ENCODE data around the gene ASCL2. TPM values are rescaled to one million over a fixed set of nuclear protein-coding genes. Genes with fewer than 3 reads are reported as not detected.

Gene ASCL2
- total RNA-seq, 1 donor: not detected

GRCh38 chr11:2265854-2266585 lies 4.4 kb downstream of the ASCL2 start:
- H3K4me3 ChIP-seq (ENCODE audit: low read depth, low read length): no peak overlapping the region
- DNase-seq (ENCODE audit: low read depth): no peak
- TF ChIP-seq CTCF (IDR thresholded peaks at IDR 0.05; ENCODE audit: insufficient read depth, low read length): no peak

GRCh38 chr11:2265396-2265795 lies 5.0 kb downstream of the ASCL2 start:
- no peak for TF ChIP-seq CTCF (IDR thresholded peaks at IDR 0.05; ENCODE audit: insufficient read depth, low read length)
- no peak for DNase-seq (ENCODE audit: low read depth)

GRCh38 chr11:2264366-2265053 lies 5.9 kb downstream of the ASCL2 start:
- no peak for DNase-seq (ENCODE audit: low read depth)
- H3K4me3 ChIP-seq (ENCODE audit: low read depth, low read length): no peak overlapping the region
- no peak for TF ChIP-seq CTCF (IDR thresholded peaks at IDR 0.05; ENCODE audit: insufficient read depth, low read length)

More at GRCh38 chr11:2265396-2265795, 5.0 kb downstream of the ASCL2 start:
- no peak overlapping the region for H3K4me3 ChIP-seq (ENCODE audit: low read depth, low read length)

- H3K4me3 ChIP-seq (ENCODE audit: low read depth, low read length): no peak overlapping the region
- no peak for TF ChIP-seq CTCF (IDR thresholded peaks at IDR 0.05; ENCODE audit: insufficient read depth, low read length)
- no peak for DNase-seq (ENCODE audit: low read depth)
Observed at GRCh38 chr11:2263724-2264360, 6.5 kb downstream of the ASCL2 start.

DNA sequence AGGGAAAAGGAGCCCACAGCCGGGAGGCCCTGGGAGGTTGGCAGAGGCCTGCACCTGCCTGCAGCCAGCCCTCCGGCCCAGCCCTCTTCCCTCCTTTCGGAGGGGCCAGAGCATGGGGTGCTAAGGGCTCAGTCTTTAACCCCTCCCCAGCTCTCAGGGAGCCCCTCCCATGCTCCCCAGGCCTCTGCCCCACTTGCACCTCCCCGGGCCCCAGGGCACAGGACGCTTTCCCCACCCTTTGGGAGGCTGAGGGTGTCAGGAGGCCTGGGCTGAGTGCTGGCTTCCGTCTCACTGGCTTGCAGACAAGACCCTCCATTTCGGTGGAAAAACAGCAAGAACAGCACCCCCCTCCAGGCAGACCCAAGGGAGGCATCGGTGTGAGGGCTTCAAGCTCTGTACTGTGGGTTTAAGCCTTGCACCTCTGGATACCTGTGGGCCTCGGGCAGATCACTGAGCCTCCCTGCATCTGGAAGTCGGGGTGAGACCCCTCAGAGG lies 7.3 kb downstream of the ASCL2 start:
- no peak overlapping the region for H3K4me3 ChIP-seq (ENCODE audit: low read depth, low read length)
- DNase-seq (ENCODE audit: low read depth): no peak
- TF ChIP-seq CTCF (IDR thresholded peaks at IDR 0.05; ENCODE audit: insufficient read depth, low read length): no peak

DNA sequence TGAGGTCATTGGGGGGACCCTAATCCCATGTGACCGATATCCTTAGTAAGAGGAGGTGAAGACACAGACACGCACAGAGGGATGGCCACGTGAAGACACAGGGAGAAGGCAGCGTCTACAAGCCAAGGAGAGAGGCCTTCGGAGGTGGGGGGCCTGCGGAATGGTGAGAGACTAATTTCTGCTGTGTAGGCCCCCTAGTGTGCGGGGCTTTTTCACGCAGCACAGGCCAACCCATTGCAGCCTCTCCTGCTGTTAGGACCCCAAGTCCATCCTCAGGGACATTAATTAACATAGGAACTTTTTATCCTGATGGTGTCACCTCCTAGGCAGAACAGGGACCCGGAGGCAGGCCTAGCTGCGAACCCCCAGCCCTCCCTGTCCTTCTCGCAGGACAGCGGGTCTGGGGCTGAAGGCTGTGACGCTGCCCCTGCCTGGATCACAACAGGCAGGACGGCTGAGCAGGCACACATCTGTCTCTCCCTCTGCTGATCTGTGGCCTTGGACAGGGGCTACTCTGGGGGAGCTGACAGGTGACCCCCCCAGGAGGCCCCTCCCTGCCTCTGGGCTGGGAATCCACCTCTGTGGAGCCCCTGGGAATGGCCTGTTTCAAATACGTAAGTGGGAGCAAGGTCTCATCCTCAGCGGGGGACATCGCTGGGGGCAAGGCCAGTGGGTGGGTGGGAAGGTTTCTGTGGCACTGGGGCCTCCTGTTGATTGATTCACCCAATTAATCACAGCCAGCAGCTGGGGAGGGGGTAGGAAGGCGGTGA lies 7.9 kb downstream of the ASCL2 start:
- DNase-seq (ENCODE audit: low read depth): no peak
- TF ChIP-seq CTCF (IDR thresholded peaks at IDR 0.05; ENCODE audit: insufficient read depth, low read length): no peak

More for the DNA sequence above, 7.9 kb downstream of the ASCL2 start:
- H3K4me3 ChIP-seq (ENCODE audit: low read depth, low read length): no peak overlapping the region

Data from fibroblast of the aortic adventitia (primary cell).